ENCODE data around the gene INPP1.

The INPP1 gene

GRCh38 chr2:190409616-190410015, 66.2 kb downstream of the INPP1 start:
- DNase-seq (ENCODE audit: low spot score) = no peak

GRCh38 chr2:190410166-190410565, 66.8 kb downstream of the INPP1 start:
- no peak for DNase-seq (ENCODE audit: low spot score)

GRCh38 chr2:190412966-190413365, 69.6 kb downstream of the INPP1 start:
- no peak for DNase-seq (ENCODE audit: low spot score)

- no peak for DNase-seq (ENCODE audit: low spot score)
These were observed 70.0 kb downstream of the INPP1 start for GRCh38 chr2:190413421-190413820.

- no peak for DNase-seq (ENCODE audit: low spot score)
These were observed 71.9 kb downstream of the INPP1 start for GRCh38 chr2:190415251-190415650.

GRCh38 chr2:190415794-190416775, 72.7 kb downstream of the INPP1 start:
- no peak for DNase-seq (ENCODE audit: low spot score)

- DNase-seq (ENCODE audit: low spot score) = no peak
These were observed 73.9 kb downstream of the INPP1 start for GRCh38 chr2:190417045-190417842.

- DNase-seq (ENCODE audit: low spot score) = no peak
These were observed 75.3 kb downstream of the INPP1 start for GRCh38 chr2:190418727-190419126.

- no peak for DNase-seq (ENCODE audit: low spot score)
These were observed 77.4 kb downstream of the INPP1 start for GRCh38 chr2:190420801-190421200.

All from germinal center (tissue), 1 donor.